Stimulated activated CD8-positive, alpha-beta memory T cell treated with anti-CD3 and anti-CD28 coated beads, Interleukin-15, amount 100 ng/mL, for 4 hours (primary cell): Measurements from ENCODE around the gene TUFT1.
"Not testable (repeated sequence)": the region's sequence is repeated elsewhere in the genome, so short reads cannot be mapped to it uniquely, and the experiment has no call there.

Source experiments
- DNase-seq, 2 donors: peaks; one replicate each; pipeline ENCODE4 v3.0.0-alpha.2; 2020; ENCODE audit warnings: low read depth in 2 of 2

TUFT1 gene

DNA sequence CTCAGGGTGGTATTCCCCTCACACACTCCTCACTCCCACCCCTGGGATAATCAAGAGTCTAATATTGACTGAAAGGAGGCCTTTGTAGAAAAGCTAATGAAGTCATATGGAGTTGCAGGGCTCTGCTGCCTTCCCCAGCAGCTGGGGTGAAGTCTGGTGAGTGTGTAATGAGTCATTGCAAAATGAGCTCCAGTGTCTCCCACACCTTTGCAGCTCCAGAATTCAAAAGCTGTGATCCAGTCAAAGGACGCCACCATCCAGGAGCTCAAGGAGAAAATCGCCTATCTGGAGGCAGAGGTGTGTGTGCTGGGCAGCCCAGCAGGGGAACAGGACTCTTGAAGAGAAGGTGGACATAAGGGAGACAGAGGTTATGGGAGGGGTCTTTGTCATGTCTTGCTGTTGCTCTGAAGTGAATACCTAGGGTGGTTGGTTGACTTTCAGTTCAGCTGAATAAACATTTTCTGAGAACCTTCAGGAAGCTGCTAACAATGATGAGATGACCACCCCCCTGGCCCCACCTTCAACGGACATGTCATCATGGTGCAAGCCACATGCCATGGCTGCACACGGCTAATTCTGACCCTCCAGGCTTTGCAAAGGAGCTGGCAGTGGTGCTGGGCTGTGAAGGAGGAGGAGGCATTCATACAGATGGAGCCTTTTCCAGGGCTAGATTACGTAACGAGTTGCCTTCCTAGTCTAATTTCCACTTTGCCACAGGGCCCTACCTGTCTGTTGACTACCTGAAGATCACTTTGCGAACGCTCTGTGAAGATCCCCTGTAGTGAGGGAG lies 39.5 kb downstream of the TUFT1 start:
- no peak for DNase-seq

DNA sequence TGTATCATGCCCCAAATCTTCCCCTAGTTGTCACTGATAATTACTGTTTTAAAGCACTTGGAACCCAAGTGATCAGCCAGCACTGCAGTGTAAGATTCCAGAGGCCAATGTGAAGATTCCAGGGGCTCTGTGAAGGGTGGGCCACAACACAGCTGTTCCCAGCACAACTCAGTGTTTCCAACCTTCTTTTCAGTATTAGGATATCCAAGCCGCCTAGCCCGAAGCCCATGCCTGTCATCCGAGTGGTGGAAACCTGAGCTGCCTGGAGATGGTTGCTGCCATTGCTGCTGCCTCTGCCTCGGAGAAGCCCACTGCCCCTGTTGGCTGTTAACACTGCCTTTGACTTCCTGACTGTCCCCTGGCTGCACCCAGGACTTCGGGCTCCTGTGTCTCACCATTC lies 41.3 kb downstream of the TUFT1 start:
- DNase-seq = no peak

DNA sequence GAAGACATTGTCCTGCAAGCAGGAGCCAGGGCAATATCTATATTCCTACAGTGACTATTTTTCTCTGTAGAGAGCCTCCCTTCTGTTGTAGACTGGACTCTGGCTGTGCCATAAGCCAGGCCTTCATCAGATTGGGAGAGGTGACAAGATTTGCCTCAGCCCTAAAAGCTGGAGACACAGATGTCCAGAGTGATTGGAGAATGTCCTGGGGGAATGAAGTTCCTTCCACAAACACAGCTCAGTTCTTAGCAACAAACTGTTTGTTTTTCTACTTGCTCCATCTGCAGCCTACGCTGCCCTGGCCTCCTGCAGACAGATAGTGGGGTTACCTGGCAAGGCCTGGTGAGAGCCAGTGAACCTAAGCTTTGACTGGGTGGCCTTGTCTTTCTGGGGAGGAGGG lies 41.8 kb downstream of the TUFT1 start:
- DNase-seq = no peak

DNA sequence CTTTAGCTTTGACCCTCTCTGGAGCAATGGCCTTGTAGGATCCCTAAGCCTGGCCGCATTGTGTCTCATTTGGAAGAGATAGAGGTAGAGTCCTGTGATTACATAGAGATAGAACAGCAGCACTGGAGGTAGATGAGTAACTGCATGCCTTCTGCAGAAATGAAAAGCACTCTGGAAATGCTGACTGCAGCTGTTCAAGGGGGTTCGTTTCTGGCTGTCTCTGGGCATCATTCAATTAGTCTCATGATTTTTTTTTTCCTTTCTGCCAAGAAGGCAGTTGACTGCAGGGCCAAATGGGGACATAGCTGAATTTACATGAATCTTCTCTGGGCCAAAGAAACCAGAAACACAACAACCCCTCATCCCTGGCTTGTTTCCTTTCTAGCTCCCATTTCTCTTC lies 43.7 kb downstream of the TUFT1 start:
- no peak for DNase-seq

DNA sequence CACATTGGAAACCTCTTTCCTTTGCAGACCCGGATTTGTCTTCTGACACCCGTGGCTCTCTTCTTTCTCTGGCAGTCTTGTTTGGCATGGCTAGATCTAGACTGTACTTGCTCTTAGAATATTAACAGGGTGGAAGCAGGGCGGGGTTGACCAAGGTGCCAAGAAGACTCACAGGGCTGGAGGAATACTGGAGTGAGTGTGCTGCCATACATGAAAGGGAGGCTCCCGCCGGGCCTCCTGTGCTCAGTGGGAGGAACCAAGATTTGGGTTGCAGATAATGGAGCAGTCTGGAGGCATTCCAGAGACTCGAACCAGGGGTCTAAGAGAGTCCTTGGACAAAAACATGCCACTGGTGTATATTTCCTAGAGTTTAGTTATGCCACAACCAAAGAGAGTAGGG lies 44.2 kb downstream of the TUFT1 start:
- no peak for DNase-seq

DNA sequence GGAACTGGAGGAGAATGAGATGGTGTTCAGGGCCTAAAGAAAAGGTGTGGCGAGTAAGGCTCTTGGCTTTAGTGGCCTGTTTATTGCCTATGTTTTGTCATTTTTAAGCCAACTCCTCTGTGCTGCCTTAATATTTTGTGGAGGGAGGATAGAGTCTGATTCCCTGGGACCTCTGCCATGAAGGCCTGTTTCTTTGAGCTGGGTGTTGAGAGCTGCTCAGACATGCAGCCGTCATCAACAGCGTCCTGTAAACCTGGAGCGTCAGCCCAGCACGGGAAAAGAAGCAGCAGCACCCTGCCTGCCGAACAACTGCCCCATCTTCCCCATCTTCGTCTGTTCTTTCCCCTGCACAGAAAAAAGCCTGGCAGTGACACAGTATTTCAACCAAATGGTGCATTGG lies 44.7 kb downstream of the TUFT1 start:
- no peak for DNase-seq

GRCh38 chr1:151585622-151586021 lies 45.5 kb downstream of the TUFT1 start:
- no peak for DNase-seq

DNA sequence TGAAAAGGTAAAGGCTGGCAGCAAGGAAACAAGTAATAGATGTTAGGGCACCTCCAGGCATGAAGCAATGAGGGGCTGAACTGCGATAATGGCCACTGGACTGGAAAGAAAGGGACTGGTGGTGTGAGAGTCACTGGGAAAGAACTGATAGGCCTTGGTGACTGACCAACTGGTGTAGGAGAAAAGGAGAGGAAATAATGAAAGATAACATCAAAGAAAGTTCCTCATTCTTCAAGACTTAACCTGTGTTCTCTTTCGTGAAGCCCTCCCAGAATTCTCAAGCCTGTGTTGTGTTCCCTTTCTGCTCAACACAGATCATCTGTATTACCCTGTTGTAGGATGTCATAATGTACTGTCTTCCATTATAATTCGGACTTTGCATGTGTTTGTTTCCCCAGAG lies 50.9 kb downstream of the TUFT1 start:
- no peak for DNase-seq

DNA sequence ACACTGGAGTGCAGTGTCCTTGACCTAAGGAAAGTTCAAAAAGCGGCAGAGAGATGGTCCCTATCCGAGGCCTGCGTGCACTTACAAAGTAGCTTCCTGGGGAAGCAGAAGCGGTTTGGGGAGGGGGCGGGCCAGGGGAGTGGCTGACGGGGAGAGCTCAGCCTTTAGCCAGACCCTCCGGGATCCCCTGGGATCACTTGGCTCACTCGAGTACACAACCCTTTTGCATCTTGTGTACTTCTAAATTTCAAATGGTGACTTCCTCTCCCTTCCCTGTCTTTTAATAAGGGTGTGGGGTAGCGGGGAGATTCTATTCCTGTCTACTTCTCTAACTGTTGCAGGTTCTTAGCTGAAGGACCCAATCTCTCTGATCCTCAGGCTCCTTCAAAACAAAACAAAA lies 53.6 kb downstream of the TUFT1 start:
- no peak for DNase-seq

DNA sequence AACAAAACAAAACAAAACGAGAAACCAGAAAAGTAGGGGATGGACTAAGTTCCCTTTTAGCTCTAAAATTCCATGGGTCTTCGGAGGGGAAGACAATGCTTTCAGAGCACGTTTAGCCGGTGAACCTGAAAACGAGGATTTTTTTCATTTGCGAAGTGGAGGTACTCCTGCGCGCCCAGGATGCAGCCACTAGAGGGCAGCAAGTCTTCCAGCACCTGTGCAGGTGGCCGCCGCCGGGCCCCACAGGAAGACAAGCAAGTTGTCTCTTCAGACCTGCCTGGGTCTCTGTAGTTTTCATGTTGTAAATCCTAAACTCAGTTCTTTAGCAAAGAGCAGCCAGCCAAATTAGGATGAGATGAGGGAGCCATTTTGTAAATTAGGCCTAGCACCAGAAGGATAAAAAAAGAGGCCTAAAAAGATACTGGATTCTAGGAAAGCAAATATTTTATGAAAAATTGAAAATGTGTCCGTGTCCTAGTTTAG lies 54.1 kb downstream of the TUFT1 start:
- peak; percentile 52 to 67 for DNase-seq

DNA sequence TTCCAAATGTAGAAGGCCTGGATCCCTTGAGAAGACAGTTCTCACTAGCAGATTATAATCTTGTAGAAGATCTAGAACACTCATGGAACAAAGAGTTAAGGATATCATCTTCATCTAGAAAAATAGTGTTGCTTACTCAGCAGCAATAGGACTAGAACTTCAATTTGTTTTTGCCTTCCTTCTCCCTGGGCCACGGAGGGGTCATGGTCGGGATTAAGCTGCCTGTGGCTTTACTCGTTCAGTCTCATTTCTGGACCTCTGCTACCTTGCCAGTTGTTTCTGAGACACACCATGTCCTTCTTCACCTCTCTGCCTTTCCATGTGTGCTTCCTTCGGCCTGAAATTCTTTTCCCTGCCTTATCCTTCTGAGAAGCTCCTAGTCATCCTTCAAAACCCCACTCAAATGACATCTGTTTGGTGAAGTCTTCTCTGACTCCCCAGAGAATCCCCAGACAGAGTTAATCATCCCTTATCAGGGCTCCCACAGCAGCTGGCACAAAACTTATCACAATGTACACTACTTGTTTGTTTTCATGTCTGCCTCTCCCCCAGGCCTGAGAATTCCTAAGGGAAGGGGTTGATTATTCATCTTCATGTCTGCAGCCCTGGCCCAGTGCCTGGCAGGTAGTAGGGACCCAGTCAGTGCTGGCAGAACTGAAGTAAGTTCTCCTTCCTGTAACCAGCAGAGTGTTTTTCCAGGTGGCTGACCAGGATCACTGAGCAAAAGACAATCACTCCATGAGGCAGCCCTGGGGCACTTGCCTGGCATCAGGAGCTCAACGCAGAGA lies 56.3 kb downstream of the TUFT1 start:
- no peak for DNase-seq

- DNase-seq = not testable (repeated sequence)
These were observed 62.4 kb downstream of the TUFT1 start for GRCh38 chr1:151602550-151602949.

GRCh38 chr1:151604291-151604690 lies 64.2 kb downstream of the TUFT1 start:
- no peak for DNase-seq

DNA sequence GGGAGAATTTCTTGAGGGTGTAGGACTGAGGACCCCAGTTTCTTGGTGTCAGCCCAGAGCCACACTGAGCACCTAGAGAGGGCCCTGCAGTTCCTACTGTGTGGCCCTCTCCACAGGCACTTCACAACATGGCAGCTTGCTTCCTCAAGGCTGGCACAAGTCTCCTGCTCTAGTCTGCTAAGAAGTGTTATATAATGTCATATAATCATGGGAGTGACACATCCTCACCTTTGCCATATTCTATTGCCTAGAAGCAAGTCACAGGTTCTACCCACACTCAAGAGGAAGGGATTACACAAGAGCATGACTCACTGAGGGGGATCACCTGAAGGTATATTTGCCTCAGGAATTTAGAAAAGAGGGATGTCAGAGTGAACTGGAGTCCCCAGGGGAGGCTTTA lies 66.3 kb downstream of the TUFT1 start:
- DNase-seq = no peak

- no peak for DNase-seq
These were observed 66.7 kb downstream of the TUFT1 start for GRCh38 chr1:151606857-151607256.

DNA sequence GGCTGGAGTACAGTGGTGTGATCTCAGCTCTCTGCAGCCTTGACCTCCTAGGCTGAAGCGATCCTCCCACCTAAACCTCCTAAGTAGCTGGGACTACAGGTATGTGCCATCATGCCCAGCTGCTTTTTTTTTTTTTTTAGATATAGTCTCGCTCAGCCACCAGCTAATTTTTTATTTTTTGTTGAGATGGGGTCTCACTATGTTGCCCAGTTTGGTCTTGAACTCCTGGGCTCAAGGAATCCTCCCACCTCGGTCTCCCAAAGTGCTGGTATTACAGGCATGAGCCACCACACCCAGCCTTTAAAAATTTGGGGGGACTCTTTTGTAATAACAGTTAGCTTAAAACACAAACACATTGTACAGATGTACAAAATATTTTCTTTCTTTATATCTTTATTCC lies 70.0 kb downstream of the TUFT1 start:
- no peak for DNase-seq

DNA sequence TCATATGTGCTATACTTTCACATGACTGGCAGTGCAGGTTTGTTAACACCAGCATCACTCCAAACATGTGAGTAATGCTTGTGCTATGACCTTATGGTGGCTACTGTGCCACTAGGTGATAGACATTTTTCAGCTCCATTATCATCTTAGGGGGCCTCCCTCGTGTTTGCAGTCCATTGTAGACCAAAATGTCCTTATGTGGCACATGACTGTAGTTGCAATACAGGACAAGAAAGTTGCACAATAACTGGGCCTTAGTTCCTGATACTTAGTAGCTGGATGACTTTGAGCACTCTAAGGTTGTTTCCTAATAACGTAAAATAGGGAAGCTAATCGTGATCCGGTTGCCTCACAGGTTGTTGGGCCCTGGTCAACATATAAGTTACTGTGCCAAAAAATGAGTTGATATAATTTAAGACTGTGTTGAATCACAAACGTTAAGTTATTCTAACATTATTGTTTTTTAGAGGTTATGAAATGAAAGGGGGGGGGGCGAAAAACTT lies 71.2 kb downstream of the TUFT1 start:
- no peak for DNase-seq

DNA sequence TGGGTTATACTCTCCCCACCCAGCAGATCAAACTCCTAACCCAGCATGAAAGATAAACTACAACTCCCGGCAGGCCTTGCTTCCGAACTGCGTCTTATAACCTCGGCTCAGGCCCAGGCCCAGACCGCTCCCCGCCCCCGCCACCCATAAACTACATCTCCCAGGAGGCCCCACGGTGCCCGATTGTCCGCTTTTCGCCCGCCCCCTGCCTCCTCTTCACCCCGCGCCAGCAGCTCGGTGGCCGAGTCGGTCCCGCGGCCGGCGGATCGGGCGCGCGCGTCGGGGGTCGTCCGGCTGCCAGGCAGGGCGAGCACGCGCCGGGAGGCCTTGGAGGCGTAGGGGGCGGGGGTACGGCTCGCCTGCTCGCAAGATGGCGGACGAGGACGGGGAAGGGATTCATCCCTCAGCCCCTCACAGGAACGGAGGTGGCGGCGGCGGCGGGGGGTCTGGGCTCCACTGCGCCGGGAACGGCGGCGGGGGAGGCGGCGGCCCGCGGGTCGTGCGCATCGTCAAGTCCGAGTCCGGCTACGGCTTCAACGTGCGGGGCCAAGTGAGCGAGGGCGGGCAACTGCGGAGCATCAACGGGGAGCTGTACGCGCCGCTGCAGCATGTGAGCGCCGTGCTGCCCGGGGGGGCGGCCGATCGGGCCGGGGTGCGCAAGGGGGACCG lies 71.9 kb downstream of the TUFT1 start, which contains the start of gene SNX27:
Gene SNX27, plus strand, starts transcription at position 219 of the 669 bp plus-strand sequence. Its CDS starts 152 bp downstream, at position 371.
- peak; percentile 73 to 80 for DNase-seq

- DNase-seq = peak; percentile 3 to 6
These were observed 72.6 kb downstream of the TUFT1 start for GRCh38 chr1:151612501-151613281.

DNA sequence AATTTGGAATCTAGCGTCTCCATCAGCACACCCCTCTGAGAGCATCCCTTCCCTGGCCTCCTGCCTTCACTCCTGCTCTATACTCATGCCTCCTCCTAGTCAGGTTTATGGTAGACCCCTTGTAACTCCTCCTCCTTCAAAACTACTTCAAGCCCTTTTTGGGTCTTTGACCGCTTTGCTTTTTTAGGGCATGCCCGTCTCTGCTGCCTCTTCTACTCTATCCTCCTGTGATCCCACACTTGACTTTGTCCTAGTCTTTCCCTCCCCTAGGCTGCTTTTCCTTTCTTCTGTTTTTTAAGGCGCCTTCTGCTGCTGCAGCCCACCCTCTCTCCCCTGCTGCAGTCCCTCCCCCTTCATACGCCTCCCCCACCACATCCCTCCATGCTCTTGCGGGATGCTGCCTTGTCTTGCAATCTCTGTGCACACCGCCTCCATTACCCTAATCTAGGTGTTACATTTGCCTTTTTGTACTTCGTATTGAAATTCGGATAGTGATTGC lies 73.2 kb downstream of the TUFT1 start:
- DNase-seq = no peak
